ENCODE results near the gene REEP5.
"Not testable (repeated sequence)": the region's sequence is repeated elsewhere in the genome, so short reads cannot be mapped to it uniquely, and the experiment has no call there.

Gene REEP5

GRCh38 chr5:112921833-112922817 is at the start of gene REEP5:
REEP5 (minus strand) TSS chr5:112922227; CDS start chr5:112922190, 37 bp downstream.
- no peak for FAIRE-seq

GRCh38 chr5:112971276-112971675 is 49.2 kb upstream of the REEP5 start:
- no peak for FAIRE-seq

- FAIRE-seq, result peak; percentile 34
These were observed 46.5 kb upstream of the REEP5 start for GRCh38 chr5:112968411-112969106.

- no peak for FAIRE-seq
These were observed 45.6 kb upstream of the REEP5 start for GRCh38 chr5:112967520-112968083.

GRCh38 chr5:112965733-112966306 is 43.8 kb upstream of the REEP5 start:
- no peak for FAIRE-seq

- FAIRE-seq, result not testable (repeated sequence)
These were observed 41.3 kb upstream of the REEP5 start for GRCh38 chr5:112963374-112963733.

- no peak for FAIRE-seq
These were observed 39.0 kb upstream of the REEP5 start for GRCh38 chr5:112960863-112961504.

- FAIRE-seq, result no peak
These were observed 38.3 kb upstream of the REEP5 start for GRCh38 chr5:112960315-112960714.

GRCh38 chr5:112959872-112960271 is 37.8 kb upstream of the REEP5 start:
- FAIRE-seq, result not testable (repeated sequence)

GRCh38 chr5:112958093-112959088 is 36.4 kb upstream of the REEP5 start:
- no peak for FAIRE-seq

GRCh38 chr5:112957036-112957808 is 35.2 kb upstream of the REEP5 start:
- no peak for FAIRE-seq

- FAIRE-seq, result no peak
These were observed 34.6 kb upstream of the REEP5 start for GRCh38 chr5:112956606-112957005.

- FAIRE-seq, result no peak
These were observed 29.2 kb upstream of the REEP5 start for GRCh38 chr5:112951124-112951702.

- peak; percentile 78 for FAIRE-seq
These were observed 26.4 kb upstream of the REEP5 start for GRCh38 chr5:112948458-112948857.

GRCh38 chr5:112940670-112941069 is 18.6 kb upstream of the REEP5 start:
- FAIRE-seq, result no peak

GRCh38 chr5:112938286-112938685 is 16.3 kb upstream of the REEP5 start:
- FAIRE-seq, result no peak

- no peak for FAIRE-seq
These were observed 13.6 kb upstream of the REEP5 start for GRCh38 chr5:112935675-112936074.

- FAIRE-seq, result no peak
These were observed 12.3 kb upstream of the REEP5 start for GRCh38 chr5:112934366-112934663.

GRCh38 chr5:112933651-112934365 is 11.8 kb upstream of the REEP5 start:
- no peak for FAIRE-seq

- no peak for FAIRE-seq
These were observed 11.1 kb upstream of the REEP5 start for GRCh38 chr5:112933105-112933504.
